ENCODE results near the gene CDH5. TPM values are rescaled to one million over a fixed set of nuclear protein-coding genes. Genes with fewer than 3 reads are reported as not detected.

CDH5 gene
- total RNA-seq, 2 donors from 2014 or later, result 21.1 to 40.0 TPM

GRCh38 chr16:66439051-66439730 is 72.7 kb downstream of the CDH5 start:
- Histone ChIP-seq H3K9me3 (no peaks in the 10 kb centered on the region), H3K27me3 (replicated peaks; ENCODE audit: insufficient read depth) (no peaks in the 10 kb centered on the region), H3K4me3 (no peak overlapping the region), H3K4me1 (ENCODE audit: control insufficient read depth in 1 of 2, low read depth in 2 of 2) (no peaks in the 10 kb centered on the region), H3K27ac (no peak overlapping the region), H3K36me3 (no peaks in the 10 kb centered on the region)
- no peak for DNase-seq (ENCODE audit: low spot score)
- no peak for ATAC-seq (ENCODE audit: insufficient number of reproducible peaks, low FRiP score, low read depth)
- no peak for TF ChIP-seq CTCF (IDR thresholded peaks at IDR 0.05)

- Histone ChIP-seq H3K27me3 (replicated peaks; ENCODE audit: insufficient read depth) (no peaks in the 10 kb centered on the region), H3K4me3 (no peak overlapping the region), H3K36me3 (no peaks in the 10 kb centered on the region), H3K9me3 (no peaks in the 10 kb centered on the region), H3K27ac (no peak overlapping the region), H3K4me1 (ENCODE audit: control insufficient read depth in 1 of 2, low read depth in 2 of 2) (no peaks in the 10 kb centered on the region)
- no peak for TF ChIP-seq CTCF (IDR thresholded peaks at IDR 0.05)
- DNase-seq (ENCODE audit: low spot score) (no peak), ATAC-seq (ENCODE audit: insufficient number of reproducible peaks, low FRiP score, low read depth) (no peak)
Observed at GRCh38 chr16:66440271-66440802, 73.8 kb downstream of the CDH5 start.

GRCh38 chr16:66440970-66441369 is 74.5 kb downstream of the CDH5 start:
- Histone ChIP-seq H3K27me3 (replicated peaks; ENCODE audit: insufficient read depth) (no peaks in the 10 kb centered on the region), H3K4me3 (no peak overlapping the region), H3K27ac (no peak overlapping the region), H3K36me3 (no peaks in the 10 kb centered on the region), H3K9me3 (no peaks in the 10 kb centered on the region), H3K4me1 (ENCODE audit: control insufficient read depth in 1 of 2, low read depth in 2 of 2) (no peaks in the 10 kb centered on the region)
- TF ChIP-seq CTCF (IDR thresholded peaks at IDR 0.05), result no peak
- ATAC-seq (ENCODE audit: insufficient number of reproducible peaks, low FRiP score, low read depth) (no peak), DNase-seq (ENCODE audit: low spot score) (no peak)

GRCh38 chr16:66441586-66442375 is 75.3 kb downstream of the CDH5 start:
- DNase-seq (ENCODE audit: low spot score) (no peak), ATAC-seq (ENCODE audit: insufficient number of reproducible peaks, low FRiP score, low read depth) (no peak)
- H3K4me1 ChIP-seq (ENCODE audit: control insufficient read depth in 1 of 2, low read depth in 2 of 2), result no peaks in the 10 kb centered on the region
- no peak for TF ChIP-seq CTCF (IDR thresholded peaks at IDR 0.05)
- H3K9me3 ChIP-seq, result no peaks in the 10 kb centered on the region
- H3K4me3 ChIP-seq, result no peak overlapping the region
- H3K27me3 ChIP-seq (replicated peaks; ENCODE audit: insufficient read depth), result no peaks in the 10 kb centered on the region
- no peak overlapping the region for H3K27ac ChIP-seq
- no peaks in the 10 kb centered on the region for H3K36me3 ChIP-seq

- Histone ChIP-seq H3K36me3 (no peaks in the 10 kb centered on the region), H3K4me1 (ENCODE audit: control insufficient read depth in 1 of 2, low read depth in 2 of 2) (no peaks in the 10 kb centered on the region), H3K9me3 (no peaks in the 10 kb centered on the region), H3K27ac (no peak overlapping the region), H3K27me3 (replicated peaks; ENCODE audit: insufficient read depth) (no peaks in the 10 kb centered on the region), H3K4me3 (no peak overlapping the region)
- no peak for TF ChIP-seq CTCF (IDR thresholded peaks at IDR 0.05)
- ATAC-seq (ENCODE audit: insufficient number of reproducible peaks, low FRiP score, low read depth), result no peak
- DNase-seq (ENCODE audit: low spot score), result no peak
Observed at GRCh38 chr16:66442502-66443268, 76.2 kb downstream of the CDH5 start.
